GM12801 (cell line): Measurements from ENCODE around the gene FAM187B.

ENCODE experiments used
- TF ChIP-seq, protein P1 (sequence below): IDR thresholded peaks from one replicate; pipeline ENCODE4 v1.5.1; 2011; ENCODE audit warnings: control low read depth; ENCODE audit not compliant: insufficient read length; ENCODE audit errors: extremely low read depth

FAM187B gene

DNA sequence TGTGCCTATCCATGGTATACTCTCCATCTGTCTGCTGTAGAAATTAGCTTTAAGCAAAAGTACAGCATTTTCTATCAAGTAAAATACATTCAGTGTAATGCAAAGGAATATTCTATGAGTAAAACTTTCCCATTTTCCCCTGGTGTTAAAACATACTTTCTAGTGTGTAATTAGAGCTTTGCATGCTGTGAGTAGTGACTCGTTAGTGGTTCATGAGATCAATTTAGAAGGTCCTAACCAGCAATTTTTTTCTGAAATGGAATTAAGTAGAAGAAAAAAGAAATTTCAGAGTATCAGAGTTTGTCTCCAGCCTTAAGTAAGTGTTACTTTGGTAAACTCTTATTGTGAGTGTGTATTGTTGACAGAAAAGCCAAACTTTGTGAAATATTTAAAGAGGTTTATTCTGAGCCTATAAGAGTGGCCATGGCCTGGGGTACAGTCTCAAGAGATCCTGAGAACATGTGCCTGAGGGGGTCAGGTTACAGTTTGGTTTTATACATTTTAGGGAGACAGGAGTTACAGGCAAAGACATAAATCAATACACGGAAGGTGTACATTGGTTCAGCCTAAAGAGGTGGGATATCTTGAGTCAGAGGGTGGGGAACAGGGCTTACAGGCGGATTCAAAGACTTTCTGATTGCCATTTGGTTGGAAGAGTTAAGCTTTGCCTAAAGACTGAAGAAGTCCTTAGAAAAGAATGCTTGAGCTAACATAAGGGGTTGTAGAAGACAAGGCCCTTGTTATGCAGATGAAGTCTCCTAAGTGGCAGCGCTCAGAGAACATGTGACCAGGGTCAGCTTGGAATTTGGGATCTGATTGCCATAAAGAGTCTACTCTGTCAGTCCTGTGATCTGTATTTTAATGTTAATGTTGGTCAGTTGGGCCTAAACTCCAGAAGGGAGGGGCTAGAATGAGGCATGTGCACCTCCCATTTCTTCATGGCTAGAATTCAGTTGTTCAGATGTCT lies 25.5 kb downstream of the FAM187B start:
- TF ChIP-seq, protein P1, sequence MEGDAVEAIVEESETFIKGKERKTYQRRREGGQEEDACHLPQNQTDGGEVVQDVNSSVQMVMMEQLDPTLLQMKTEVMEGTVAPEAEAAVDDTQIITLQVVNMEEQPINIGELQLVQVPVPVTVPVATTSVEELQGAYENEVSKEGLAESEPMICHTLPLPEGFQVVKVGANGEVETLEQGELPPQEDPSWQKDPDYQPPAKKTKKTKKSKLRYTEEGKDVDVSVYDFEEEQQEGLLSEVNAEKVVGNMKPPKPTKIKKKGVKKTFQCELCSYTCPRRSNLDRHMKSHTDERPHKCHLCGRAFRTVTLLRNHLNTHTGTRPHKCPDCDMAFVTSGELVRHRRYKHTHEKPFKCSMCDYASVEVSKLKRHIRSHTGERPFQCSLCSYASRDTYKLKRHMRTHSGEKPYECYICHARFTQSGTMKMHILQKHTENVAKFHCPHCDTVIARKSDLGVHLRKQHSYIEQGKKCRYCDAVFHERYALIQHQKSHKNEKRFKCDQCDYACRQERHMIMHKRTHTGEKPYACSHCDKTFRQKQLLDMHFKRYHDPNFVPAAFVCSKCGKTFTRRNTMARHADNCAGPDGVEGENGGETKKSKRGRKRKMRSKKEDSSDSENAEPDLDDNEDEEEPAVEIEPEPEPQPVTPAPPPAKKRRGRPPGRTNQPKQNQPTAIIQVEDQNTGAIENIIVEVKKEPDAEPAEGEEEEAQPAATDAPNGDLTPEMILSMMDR = no peak

DNA sequence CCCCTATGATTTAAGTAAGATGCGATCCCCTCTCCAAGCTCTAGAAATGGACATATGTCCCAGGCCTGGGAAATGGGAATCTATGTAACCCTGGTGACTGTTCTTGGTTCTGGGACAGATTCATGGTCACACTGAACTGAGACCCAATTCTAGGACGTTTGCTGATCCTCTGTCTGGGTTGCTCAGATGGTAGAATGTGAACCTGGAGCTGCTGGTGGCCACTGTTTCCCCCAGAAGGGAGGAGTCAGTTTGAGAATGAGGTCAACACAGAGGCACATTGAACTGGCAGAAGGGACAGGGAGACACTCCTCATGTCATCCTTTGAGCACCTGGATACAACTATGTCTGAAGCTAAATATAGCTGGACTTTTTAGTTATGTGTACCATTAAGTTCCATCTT lies 29.1 kb downstream of the FAM187B start:
- TF ChIP-seq, protein P1 = no peak

DNA sequence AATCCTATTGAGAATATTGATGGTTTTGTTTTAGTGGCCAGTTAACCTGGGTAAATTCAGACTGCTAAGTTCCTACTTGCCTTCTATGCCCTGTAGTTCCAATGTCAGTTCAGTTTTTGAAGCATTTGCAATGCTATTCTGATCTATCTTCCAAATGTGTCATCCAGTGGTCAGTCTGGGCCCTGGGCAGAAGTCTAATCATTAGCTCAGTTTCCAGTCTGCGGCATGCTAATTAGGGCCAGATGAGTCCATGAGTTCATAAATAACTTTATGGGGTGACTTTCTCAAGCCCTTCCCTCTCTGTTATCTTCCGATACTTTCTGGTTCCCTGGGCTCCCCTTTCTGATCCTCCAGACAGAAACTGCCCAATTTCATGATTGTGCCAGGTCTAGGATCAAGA lies 32.7 kb downstream of the FAM187B start:
- TF ChIP-seq, protein P1 = no peak

DNA sequence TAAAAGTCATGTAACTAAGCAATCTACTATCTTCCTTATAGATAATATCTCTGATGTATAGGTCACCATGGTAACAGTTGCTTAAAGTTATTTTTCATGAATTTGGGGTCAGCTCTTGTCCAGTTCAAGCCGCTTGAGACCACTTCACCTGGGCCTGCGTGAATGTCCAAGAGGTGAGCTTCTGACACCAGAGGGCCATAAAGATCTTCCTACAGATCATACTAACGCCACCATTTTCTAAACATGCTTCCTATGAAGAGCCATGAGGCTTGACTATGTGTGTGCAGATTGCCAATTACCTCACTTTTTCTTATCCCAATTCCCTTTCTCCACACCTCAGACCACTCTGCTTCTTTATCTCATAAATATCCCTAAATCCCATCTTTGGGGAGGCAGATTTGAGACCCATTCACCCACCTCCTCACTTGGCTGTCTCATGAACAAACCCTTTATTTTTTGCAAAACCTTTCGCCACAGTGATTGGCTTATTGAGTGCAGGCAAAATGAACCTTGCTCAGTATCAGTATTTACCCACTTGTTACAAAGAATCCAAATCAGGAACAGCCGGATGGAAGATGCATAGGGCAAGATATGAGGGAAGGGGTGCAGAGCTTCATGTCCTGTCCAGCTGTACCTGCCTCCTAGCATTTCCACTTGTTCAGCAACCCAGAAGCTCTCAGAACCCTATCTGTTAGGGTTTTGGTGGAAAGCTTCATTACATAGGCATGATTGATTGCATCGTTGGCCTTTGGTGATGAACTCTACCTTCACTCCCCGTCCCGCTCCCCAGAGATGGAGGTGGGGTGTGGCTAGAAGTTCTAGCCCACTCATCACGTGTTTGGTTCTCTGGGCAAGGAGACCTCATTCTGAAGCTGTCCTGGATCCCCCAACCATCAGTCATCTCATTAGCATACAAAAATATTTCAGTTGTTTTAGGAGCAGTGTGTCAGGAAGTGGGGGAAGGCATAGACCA lies 34.2 kb downstream of the FAM187B start:
- TF ChIP-seq, protein P1 = no peak

DNA sequence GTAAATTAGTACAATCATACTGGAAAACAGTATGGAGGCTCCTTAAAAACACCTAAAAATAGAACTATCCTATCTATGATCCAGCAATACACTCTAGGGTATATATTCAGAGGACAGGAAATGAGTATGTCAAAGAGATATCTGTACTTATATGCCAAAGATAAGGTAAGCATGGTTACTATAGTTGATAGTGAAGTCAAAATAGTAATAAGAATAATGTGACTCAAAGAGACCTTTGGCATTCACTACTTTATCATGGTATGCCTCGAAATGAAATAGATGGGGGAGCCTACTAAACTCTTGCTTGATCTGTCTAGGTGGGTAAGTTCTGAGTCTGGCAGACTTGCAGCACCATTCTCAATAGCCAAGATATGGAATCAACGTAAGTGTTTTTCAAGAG lies 43.7 kb downstream of the FAM187B start:
- TF ChIP-seq, protein P1 = no peak

DNA sequence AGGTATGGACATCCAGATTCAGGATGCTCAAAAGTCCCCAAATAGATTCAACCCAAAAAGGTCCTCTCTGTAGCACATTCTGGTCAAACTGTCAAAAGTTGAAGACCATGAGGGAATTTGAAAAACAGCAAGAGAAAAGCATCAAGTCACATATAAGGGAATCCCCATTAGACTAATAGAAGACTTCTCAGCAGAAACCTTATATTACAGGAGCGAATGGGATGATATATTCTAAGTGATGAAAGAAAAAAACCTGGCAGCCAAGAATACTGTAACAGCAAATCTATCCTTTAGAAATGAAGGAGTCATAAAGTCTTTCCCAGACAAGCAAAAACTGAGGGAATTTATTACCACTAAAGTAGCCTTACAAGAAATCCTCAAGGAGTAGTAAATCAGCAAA lies 44.3 kb downstream of the FAM187B start:
- TF ChIP-seq, protein P1 = no peak

DNA sequence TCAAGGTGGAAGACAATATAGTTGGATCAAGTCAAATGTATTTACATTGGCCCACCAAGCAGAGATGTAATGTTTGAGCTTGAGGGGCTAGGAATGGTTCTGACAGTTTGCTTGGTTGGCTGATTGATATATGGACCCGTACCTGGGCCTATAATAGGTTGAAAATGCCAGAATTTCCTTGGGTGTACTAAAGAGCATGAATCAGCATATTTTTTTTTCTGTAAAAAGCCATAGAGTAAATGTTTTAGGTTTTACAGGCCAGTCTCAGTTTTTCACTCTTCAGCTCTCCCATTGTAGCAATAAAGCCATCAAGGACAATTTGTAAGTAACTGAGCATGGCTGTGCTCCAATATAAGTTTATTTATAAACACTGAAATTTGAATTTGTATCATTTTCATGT lies 47.2 kb downstream of the FAM187B start:
- TF ChIP-seq, protein P1 = no peak
